RWPE1 (cell line): Measurements from ENCODE around the gene PRR14L.
"Not testable (repeated sequence)": the region's sequence is repeated elsewhere in the genome, so short reads cannot be mapped to it uniquely, and the experiment has no call there.

Experiments
- CTCF ChIA-PET: fragments of 350-600 bp; sonication (Branson Sonifier 250); formaldehyde crosslinking; extraction: SDS; loops from one replicate; lab custom pipeline; 2021; lab: Yijun Ruan, JAX
- POLR2A ChIA-PET: fragments of 400-600 bp; formaldehyde crosslinking; extraction: SDS; loops from one replicate; lab custom pipeline; 2020; ENCODE audit warnings: antibody characterized with exemption; ENCODE audit not compliant: low non-redundant PET; lab: Yijun Ruan, JAX
- DNase-seq: peaks from one replicate; pipeline ENCODE4 v3.0.0; 2012; ENCODE audit warnings: low spot score
- H3K27ac ChIP-seq: fragments of 450-650 bp; 2 replicates; pipeline ENCODE4 v1.5.1; 2017
- CTCF ChIP-seq: fragments of 450-650 bp; conservative IDR thresholded peaks from 2 replicates; pipeline ENCODE4 v1.5.1; 2017; ENCODE audit warnings: low read depth, mild to moderate bottlenecking

The PRR14L gene

GRCh38 chr22:31742115-31742514, 7.8 kb downstream of the PRR14L start:
- no peak for TF ChIP-seq CTCF
- CTCF ChIA-PET: no interaction called here
- DNase-seq: no peak
- POLR2A ChIA-PET: no interaction called here
- H3K27ac ChIP-seq: no peak overlapping the region

GRCh38 chr22:31740314-31740713, 9.6 kb downstream of the PRR14L start:
- peak overlapping the region; percentile 45 for H3K27ac ChIP-seq
- DNase-seq, CTCF ChIA-PET, POLR2A ChIA-PET: not testable (repeated sequence)

GRCh38 chr22:31739795-31740201, 10.1 kb downstream of the PRR14L start:
- CTCF ChIA-PET: interaction anchor here (0.8 kb wide), 1 partner anchor 9 kb away, joined by 3 read pairs; no protein-coding TSS in a partner anchor
- DNase-seq: no peak
- no peak for TF ChIP-seq CTCF
- peak overlapping the region; percentile 45 for H3K27ac ChIP-seq
- POLR2A ChIA-PET: no interaction called here

GRCh38 chr22:31738566-31738965, 11.4 kb downstream of the PRR14L start:
- H3K27ac ChIP-seq: no peak overlapping the region
- TF ChIP-seq CTCF: no peak
- DNase-seq: no peak
- ChIA-PET CTCF (no interaction called here), POLR2A (no interaction called here)

- ChIA-PET POLR2A (no interaction called here), CTCF (no interaction called here)
- DNase-seq: no peak
- TF ChIP-seq CTCF: no peak
- H3K27ac ChIP-seq: no peak overlapping the region
These were observed 12.0 kb downstream of the PRR14L start for GRCh38 chr22:31737932-31738331.

- ChIA-PET POLR2A (no interaction called here), CTCF (no interaction called here)
- no peak for TF ChIP-seq CTCF
- no peak for DNase-seq
- H3K27ac ChIP-seq: no peak overlapping the region
These were observed 13.5 kb downstream of the PRR14L start for GRCh38 chr22:31736458-31736857.

GRCh38 chr22:31734512-31734911, 15.4 kb downstream of the PRR14L start:
- DNase-seq: peak; percentile 27
- H3K27ac ChIP-seq: no peak overlapping the region
- no peak for TF ChIP-seq CTCF
- POLR2A ChIA-PET: no interaction called here
- CTCF ChIA-PET: no interaction called here
